ENCODE measurements around the gene RAB5IF.

The RAB5IF gene

GRCh38 chr20:36658300-36658699 is 52.7 kb downstream of the RAB5IF start:
- DNase-seq (ENCODE audit: low read depth in 1 of 2, low spot score in 1 of 2): no peak
